ENCODE results near the gene LEMD1. TPM values are rescaled to one million over a fixed set of nuclear protein-coding genes. Genes with fewer than 3 reads are reported as not detected.
A peak's percentile ranks its signal among the peaks of the same experiment; 100 is the strongest.

The LEMD1 gene
- total RNA-seq, 1 donor from 2014 or later, result 15.0 TPM

DNA sequence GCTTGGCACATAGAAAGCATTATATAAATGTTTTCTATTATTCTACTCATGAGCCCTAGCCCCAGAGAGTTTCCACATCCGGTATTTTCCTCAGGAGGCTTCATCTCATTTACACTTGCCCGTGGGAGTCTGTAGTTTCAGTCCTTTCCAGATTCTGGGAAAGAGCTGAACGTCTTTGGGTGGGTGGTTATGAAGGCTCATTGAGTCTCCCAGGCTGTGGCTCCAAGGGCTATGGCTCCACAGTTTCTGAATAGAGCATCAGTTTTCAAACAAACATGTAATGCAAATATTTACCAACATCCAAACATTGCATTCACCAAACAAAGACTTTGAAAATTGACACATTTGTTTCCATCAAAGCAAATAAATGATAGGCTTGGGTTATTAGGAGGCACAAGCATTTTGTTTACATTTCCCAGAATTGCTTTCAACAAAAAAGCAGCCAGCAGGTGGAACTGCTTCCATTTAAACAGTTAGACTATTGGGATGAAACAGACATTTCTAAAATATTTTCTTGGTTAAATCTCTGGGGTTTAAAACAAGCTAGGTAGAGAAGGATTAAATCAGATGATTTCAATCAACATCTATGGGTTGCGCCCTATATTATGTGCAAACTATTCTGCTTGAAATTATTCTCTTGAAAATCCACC is 1.3 kb upstream of the LEMD1 start:
- Histone ChIP-seq H3K9ac (no peak overlapping the region), H3F3A (ENCODE audit: low read depth) (peaks cover 2% of the 10 kb centered on the region), H3K4me1 (peaks cover 21% of the 10 kb centered on the region), H3K79me2 (ENCODE audit: low read depth) (no peaks in the 10 kb centered on the region), H3K9me3 (ENCODE audit: low read depth) (no peaks in the 10 kb centered on the region), H3K27me3 (peaks cover 20% of the 10 kb centered on the region), H4K20me1 (ENCODE audit: low read depth) (no peaks in the 10 kb centered on the region), H3K27ac (no peak overlapping the region), H3K36me3 (no peaks in the 10 kb centered on the region), H3K4me2 (no peak overlapping the region), H3K4me3 (no peak overlapping the region), H2AFZ (replicated peaks) (no peak overlapping the region)
- TF ChIP-seq, protein P1, sequence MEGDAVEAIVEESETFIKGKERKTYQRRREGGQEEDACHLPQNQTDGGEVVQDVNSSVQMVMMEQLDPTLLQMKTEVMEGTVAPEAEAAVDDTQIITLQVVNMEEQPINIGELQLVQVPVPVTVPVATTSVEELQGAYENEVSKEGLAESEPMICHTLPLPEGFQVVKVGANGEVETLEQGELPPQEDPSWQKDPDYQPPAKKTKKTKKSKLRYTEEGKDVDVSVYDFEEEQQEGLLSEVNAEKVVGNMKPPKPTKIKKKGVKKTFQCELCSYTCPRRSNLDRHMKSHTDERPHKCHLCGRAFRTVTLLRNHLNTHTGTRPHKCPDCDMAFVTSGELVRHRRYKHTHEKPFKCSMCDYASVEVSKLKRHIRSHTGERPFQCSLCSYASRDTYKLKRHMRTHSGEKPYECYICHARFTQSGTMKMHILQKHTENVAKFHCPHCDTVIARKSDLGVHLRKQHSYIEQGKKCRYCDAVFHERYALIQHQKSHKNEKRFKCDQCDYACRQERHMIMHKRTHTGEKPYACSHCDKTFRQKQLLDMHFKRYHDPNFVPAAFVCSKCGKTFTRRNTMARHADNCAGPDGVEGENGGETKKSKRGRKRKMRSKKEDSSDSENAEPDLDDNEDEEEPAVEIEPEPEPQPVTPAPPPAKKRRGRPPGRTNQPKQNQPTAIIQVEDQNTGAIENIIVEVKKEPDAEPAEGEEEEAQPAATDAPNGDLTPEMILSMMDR (IDR thresholded peaks at IDR 0.05), result peak; percentile 13
- TF ChIP-seq EZH2 (IDR thresholded peaks at IDR 0.05), result no peak
- H3K9me3 Mint-ChIP-seq, result no peaks in the 10 kb centered on the region
- no peak for DNase-seq (ENCODE audit: low spot score)
- H3K27ac Mint-ChIP-seq, result no peak overlapping the region
- H3K4me3 Mint-ChIP-seq, result no peak overlapping the region
- peaks cover 18% of the 10 kb centered on the region for H3K36me3 Mint-ChIP-seq
- peaks cover 32% of the 10 kb centered on the region for H3K4me1 Mint-ChIP-seq
- peaks cover 4% of the 10 kb centered on the region for H3K27me3 Mint-ChIP-seq (ENCODE audit: insufficient read depth, low read depth)

DNA sequence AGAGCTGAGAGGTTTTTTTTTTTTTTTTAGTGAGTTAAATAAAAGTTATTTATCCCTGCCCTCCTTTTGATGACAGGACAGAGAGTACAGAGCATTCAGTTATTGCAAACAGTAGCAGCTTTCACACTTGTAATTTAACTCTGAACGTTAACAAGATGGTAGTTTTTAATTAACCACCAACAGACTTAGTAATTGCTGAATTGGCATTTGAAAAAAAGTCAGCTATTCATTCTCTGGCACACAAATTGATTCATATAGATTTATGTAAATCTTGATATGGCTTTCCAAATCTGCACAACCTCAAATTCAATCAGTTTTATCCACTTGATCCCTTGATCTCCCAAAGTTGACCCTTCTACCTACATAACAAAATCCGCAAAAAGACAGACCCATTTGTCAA is 918 bp downstream of the LEMD1 start:
- Histone ChIP-seq H3K79me2 (ENCODE audit: low read depth) (no peaks in the 10 kb centered on the region), H4K20me1 (ENCODE audit: low read depth) (no peaks in the 10 kb centered on the region), H2AFZ (replicated peaks) (no peak overlapping the region), H3K36me3 (no peaks in the 10 kb centered on the region), H3K27ac (no peak overlapping the region), H3K4me1 (peaks cover 36% of the 10 kb centered on the region), H3K9me3 (ENCODE audit: low read depth) (no peaks in the 10 kb centered on the region), H3F3A (ENCODE audit: low read depth) (peaks cover 2% of the 10 kb centered on the region), H3K4me3 (no peak overlapping the region), H3K4me2 (no peak overlapping the region), H3K27me3 (peaks cover 14% of the 10 kb centered on the region), H3K9ac (no peak overlapping the region)
- no peaks in the 10 kb centered on the region for H3K9me3 Mint-ChIP-seq
- H3K27me3 Mint-ChIP-seq (ENCODE audit: insufficient read depth, low read depth), result peaks cover 2% of the 10 kb centered on the region
- H3K4me3 Mint-ChIP-seq, result no peak overlapping the region
- H3K36me3 Mint-ChIP-seq, result peaks cover 20% of the 10 kb centered on the region
- H3K4me1 Mint-ChIP-seq, result peaks cover 31% of the 10 kb centered on the region
- TF ChIP-seq, protein P1 (IDR thresholded peaks at IDR 0.05), result no peak
- TF ChIP-seq EZH2 (IDR thresholded peaks at IDR 0.05) (no peak), EZH2phosphoT487 (IDR thresholded peaks at IDR 0.05) (no peak)
- DNase-seq (ENCODE audit: low spot score), result no peak
- no peak overlapping the region for H3K27ac Mint-ChIP-seq

DNA sequence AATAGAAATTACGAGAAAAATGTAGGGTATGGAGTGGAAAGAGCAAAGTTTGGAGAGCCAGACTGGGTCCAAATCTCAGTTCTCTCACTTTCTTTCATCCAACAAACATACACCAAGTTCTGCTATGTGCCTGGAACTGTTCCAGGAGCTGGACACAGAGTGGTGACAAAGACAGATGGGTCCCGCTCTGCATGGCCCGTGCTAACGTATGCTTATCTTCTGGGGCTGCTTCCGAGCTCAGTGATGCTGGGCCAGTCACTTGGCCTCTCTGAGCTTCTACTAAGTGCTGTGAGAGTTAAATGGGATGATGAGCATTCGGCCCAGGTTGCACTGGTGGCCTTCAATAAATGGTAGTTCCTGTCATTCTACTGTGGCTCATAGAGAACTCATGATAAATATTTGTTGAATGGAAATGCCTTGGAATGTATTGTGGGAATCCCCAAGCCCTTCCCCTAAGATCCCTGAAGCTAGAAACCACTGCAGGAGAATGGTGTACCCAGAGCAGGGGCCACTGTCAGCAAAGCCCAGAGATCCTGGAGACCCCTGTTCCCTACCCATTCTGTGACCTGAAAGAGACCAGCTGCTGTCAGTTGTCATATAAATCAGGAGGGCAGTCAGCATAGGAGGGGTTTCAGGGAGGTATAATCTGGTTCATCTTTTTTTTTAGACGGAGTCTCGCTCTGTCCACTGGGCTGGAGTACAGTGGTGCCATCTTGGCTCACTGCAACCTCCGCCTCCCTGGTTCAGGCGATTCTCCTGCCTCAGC is 3.8 kb downstream of the LEMD1 start:
- Histone ChIP-seq H2AFZ (replicated peaks) (no peak overlapping the region), H3K27me3 (no peaks in the 10 kb centered on the region), H3F3A (ENCODE audit: low read depth) (no peaks in the 10 kb centered on the region), H3K79me2 (ENCODE audit: low read depth) (no peaks in the 10 kb centered on the region), H3K4me2 (no peak overlapping the region), H3K27ac (no peak overlapping the region), H3K9me3 (ENCODE audit: low read depth) (no peaks in the 10 kb centered on the region), H3K4me3 (no peak overlapping the region), H3K9ac (no peak overlapping the region), H3K4me1 (peaks cover 15% of the 10 kb centered on the region), H4K20me1 (ENCODE audit: low read depth) (no peaks in the 10 kb centered on the region), H3K36me3 (no peaks in the 10 kb centered on the region)
- Mint-ChIP-seq H3K27me3 (ENCODE audit: insufficient read depth, low read depth) (peaks cover 2% of the 10 kb centered on the region), H3K4me1 (peaks cover 13% of the 10 kb centered on the region), H3K36me3 (peaks cover 29% of the 10 kb centered on the region), H3K4me3 (no peak overlapping the region), H3K9me3 (no peaks in the 10 kb centered on the region), H3K27ac (no peak overlapping the region)
- TF ChIP-seq EZH2 (IDR thresholded peaks at IDR 0.05), result no peak
- no peak for TF ChIP-seq EZH2phosphoT487 (IDR thresholded peaks at IDR 0.05)
- TF ChIP-seq, protein P1 (IDR thresholded peaks at IDR 0.05), result no peak
- no peak for DNase-seq (ENCODE audit: low spot score)

Measured in neural progenitor cell (in vitro differentiated cells).